Renal pelvis (tissue), 4 donors: ENCODE data around the gene C6orf15. TPM values are rescaled to one million over a fixed set of nuclear protein-coding genes. Genes with fewer than 3 reads are reported as not detected.

Source experiments
- DNase-seq: peaks from one replicate; pipeline ENCODE4 v3.0.0-alpha.2; 2013
- polyA plus RNA-seq, 3 donors: library from polyadenylated mRNA; unstranded; fragments of 120-200 nt; gene quantifications; one replicate each; pipeline ENCODE4 v1.2.1, GENCODE V29; 2013; ENCODE audit not compliant: insufficient read length in 3 of 3

The C6orf15 gene
- polyA plus RNA-seq, 3 donors: not detected

DNA sequence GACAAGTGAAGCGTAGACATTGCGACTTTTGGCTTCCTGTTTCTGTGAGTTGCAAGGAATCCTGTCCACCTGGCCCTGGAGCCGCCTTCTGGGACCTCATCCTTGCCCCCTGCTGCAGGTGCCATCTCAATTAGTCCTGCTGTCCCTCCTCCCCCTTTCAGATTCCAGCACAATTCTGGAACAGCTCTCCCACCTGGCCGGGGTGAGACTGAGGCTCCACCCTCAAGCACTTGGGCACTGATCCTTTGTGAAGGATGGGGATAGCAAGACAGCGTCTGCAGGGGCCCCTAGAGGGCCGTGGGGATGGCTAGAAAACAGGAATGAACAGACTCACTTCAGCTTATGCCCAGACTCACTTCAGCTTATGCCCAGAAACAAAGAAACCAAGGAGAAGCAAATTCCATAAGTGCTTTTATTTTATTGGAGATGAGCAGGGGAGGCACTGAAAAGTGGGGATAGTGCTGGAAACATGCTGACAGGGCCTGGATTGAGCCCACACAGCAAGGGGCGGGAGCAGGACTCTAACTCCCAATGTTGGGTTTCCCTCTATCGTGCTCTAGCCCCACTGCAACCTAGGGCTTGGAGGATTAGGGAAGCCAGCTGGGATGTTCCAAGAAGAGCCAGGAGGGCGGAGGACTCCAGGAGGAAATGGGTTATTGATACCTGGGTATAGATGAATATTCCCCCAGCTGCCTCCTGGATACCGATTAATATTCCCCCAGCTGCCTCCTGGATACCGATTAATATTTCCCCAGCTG is 1.4 kb downstream of the C6orf15 start:
- no peak for DNase-seq

DNA sequence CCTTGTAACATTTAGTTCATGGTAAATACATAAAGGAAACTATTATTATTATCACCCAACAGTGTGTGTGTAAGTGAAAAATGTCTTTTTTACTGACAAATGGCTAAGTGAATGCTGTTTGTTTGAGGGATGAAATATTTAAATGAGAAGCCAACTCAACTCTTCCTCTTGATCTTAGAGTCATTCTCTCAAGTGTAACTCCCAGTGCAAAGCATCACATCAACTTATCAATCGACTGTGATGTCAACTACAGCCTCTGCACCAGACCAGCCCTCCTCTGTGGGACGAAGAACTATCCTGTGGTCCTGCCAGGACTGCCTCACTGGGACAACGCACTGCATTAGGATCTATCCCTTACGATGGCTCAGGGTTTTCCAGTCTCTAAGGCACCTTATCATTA is 5.3 kb downstream of the C6orf15 start:
- DNase-seq: no peak

DNA sequence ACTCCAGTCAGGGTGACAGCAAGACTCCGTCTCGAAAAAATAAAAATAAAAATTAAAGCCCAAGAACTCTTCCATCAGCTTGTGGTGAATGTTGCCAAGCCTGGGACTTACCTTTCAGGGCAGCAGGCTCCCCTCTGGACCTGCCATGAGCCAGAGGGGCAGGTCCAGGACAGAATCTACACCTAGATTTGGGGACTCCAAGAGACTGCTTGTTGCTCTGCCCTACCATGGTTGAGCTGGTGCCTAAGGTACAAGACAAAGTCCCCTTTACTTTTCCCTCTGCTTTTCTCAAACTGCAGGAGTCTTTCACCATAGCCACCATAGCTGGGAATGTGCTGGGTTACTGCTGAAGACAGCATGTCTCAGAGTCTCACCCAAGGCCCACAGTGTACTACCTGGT is 9.2 kb downstream of the C6orf15 start:
- DNase-seq: no peak

DNA sequence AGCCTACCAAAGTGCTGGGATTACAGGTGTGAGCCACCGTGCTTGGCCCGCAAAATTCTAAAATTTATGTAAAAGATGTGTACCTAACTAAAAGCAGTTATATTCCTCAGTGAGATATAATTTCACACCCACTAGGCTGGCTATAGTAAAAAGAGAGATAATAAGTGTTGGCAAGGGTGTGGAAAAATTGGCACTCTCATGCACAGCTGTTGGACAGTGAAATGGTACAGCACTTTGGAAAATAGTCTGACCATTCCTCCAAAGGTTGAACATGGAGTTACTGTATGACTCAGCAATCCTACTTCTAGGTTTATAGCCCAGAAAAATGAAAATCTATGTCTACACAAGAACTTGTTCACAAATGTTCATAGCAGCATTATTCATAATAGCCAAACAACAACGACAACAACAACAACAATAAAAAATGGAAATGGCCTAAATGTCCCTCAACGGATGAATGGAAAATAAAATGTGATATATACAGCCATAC is 13.9 kb downstream of the C6orf15 start:
- DNase-seq: no peak

DNA sequence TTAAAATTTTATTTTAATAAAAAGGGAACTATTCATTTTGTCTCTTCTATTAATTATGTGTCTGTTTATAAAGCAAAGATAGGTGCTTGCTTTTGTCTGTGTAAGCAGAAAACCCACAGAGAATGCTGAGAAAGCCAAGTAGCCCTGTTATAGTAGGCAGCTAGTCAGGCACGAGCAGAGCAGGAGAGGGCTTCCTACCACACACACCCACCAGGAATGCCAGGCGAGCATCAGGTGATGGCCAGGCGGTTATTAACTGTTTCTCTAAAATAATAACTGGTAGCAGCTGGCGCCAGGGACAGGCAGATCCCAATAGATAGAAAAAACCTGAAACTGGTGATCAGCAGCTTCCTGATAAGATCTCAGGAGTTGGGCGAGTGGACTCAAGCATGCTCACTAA is 15.7 kb downstream of the C6orf15 start:
- DNase-seq: no peak

DNA sequence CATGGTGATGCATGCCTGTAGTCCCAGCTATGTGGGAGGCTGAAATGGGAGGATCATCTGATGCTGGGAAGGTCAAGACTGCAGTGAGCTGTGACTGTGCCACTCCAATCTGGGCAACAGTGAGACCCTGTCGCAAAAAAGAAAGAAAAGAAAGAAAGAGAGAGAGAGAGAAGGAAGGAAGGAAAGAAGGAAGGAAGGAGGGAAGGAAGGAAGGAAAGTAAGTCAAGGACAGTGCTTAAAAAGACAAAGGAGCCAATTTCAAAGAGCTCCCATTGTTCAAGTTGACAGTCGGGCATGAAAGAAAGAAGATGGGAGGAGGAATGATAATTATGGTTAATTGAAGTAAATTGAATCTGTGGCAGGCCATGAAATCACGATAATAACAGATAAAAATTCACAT is 16.2 kb downstream of the C6orf15 start:
- DNase-seq: no peak

DNA sequence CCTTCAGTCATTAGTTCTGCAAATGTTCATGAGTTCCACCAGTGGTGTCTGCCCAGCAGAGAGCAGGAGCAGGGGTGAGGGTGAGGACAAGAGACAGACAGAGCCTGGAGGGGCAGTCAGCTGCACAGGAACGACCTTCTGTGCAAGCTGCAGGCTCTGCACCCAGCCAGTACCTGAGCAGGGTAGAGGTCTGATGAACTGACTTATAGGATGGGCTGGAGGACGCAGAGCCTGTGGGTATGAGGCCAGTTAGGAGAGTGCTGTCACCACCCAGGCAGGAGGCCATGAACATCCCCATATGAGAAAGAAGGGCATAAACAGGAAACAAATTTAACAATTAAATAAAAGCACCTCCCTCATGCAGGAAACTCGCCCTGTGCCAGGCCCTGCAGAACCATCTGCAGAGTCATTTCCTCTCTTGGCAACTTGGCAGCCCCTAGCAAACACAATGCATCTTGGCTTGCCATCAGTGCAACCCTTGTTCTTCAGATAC is 17.9 kb downstream of the C6orf15 start:
- DNase-seq: no peak

DNA sequence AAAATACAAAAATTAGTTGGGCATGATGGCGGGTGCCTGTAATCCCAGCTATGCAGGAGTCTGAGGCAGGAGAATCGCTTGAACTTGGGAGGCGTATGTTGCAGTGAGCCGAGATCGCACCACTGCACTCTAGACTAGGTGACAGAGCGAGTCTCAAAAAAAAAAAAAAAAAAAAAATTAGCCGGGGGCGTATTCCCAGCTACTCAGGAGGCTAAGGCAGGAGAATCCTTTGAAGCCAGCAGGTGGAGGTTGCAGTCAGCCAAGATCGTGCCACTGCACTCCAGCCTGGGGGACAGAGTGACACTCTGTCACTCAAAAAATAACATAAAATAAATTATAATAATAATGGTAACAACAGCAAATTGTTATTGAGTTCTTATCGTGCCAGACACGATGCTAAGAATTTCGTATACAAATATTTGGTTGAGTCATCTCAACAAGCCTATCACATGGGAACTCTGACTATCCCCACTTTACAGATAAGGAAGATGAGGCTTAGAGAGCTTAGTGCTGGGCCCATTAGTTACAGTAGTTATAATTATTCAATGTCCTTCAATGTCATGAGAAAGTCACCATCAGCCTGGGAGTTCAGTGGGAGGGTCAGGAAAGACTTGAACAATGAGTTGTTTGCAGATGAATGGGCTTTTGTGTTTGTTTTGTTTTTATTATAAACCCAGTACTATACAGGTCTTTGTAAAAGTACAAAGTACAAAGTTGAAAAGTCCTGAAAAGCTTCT is 19.4 kb downstream of the C6orf15 start:
- DNase-seq: no peak

DNA sequence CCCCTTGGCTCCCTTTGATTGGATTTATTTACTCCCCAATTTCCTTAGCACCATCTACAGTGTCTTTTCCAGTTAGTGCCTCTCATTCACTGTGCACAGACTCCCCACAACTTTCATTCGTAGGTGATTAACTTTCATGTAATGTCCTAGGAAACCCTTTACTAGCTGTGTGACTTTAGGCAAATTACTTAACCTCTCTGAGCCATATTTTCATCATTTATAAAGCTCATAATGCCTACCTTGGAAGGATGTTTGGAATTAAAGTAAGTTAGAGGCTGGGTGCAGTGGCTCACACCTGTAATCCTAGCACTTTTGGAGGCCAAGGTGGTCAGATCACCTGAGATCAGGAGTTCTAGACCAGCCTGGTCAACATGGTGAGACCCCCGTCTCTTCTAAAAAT is 20.1 kb downstream of the C6orf15 start:
- no peak for DNase-seq

DNA sequence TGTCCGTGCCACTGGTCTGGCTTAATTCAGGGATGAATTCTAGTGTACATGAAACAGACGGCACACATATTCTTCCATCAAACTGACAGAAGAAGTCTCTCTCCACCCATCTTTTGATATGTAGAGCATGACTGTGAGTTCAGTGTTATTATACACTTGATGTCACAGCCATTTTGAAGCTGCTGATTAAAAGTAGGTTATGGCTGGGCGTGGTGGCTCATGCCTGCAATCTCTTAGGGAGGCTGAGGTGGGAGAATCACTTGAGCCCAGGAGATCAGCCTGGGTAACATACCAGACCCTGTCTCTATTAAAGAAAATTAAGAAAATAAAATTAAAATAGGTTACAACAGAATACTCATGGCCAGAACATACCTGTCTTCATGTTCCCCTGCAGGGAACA is 20.7 kb downstream of the C6orf15 start:
- no peak for DNase-seq

DNA sequence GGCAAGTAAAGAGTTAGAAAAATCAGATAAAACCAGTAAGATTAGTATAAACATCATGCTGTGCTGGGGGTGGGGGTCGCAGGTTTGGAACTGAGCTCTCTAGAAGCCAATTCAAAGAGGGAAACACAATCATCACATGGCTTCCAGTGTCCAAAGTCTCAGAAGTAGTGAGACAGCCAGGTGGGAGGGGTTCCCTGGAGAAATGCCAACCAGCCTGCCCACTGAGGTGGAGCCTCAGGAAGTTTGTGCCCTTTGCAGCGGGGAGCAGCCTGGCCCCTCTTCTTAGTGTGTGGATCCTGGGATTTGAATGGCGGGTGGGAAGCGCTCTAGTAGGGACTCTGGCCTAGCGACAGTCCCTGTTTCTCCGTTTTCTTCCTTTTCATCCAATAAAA is 21.4 kb downstream of the C6orf15 start:
- DNase-seq: no peak

DNA sequence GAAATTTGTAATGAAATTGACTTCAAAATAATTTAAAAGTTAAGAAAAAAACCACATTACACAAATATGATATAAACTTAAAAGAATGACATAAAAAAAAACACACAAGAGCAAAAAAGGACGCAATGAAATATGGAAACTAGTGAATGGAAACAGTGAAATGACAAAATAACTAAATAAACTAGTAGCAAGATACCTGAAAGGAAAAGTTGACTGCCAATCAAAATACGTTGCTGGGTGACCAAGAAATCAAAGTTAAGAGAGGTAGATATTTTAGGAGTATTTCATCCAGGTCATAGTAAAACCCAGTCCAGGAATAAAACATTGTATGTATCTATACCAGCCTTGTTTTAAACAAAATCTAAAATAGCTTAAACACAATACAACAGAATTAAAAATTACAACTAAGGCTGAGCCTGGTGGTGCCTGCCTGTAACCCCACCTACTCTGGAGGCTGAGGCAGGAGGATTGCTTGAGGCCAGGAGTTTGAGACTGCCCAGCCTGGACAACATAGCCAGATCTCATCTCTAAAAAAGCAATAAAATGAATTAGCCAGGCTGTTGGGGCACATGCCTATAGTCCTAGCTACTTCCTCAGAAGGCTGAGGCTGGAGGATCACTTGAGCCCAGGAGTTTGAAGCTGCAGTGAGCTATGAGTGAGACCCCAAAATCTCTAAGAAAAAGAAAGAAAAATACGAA is 22.0 kb downstream of the C6orf15 start:
- DNase-seq: no peak

DNA sequence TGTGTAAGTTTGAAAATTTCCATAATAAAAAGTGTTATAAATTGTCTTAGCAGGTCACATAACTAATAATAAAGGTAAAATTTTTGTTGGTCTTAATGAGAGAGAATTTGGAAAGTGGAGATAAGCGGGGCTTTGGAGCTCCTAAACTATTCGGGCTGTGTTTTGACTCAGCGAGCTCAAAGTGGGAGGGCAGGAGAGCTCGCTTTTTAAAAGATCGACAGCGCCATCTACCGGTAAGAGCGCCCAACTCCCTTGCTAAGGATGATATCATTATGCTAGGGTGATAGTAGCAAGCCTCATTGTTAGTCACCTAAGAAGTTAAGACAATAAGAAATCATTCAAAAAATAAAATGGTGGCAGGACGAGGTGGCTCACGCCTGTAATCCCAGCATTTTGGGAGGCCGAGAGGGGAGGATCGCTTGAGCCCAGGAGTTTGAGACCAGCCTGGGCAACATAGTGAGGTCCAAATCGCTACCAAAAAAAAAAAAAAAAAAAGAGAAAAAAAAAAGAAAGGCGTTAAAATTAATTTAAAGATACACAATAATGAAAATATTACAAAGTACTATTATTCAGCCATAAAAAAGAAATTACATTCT is 24.8 kb downstream of the C6orf15 start:
- peak; percentile 90 for DNase-seq

DNA sequence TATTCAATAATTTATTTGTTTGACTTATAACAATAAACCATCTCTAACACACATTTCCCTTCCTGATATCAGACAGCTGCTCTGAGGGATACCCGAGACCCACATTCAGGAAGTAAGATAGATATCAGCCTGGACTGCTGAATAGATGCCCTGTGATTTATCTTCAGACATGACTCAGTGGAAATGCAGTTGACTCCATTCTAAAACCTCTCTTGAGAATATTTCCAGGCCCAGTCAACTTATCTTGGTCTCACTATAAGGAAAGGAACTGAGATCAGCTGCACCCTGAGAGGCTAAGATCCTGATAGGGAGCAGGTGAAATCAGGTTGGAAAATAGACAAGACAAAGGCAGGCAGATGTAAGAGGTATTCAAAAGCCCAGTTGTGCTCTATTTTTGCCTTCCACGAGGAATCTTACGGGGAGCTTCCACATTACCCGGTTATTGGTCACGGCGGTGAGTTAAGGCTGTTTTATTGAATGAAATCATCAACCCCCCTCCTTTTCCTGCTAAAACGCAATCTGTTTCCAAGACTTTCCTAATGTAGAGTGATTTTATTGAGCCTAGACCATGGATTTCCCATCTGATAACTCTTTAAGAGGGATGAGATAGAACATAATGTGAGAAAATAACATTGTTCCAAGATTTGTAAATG is 25.5 kb downstream of the C6orf15 start:
- no peak for DNase-seq

DNA sequence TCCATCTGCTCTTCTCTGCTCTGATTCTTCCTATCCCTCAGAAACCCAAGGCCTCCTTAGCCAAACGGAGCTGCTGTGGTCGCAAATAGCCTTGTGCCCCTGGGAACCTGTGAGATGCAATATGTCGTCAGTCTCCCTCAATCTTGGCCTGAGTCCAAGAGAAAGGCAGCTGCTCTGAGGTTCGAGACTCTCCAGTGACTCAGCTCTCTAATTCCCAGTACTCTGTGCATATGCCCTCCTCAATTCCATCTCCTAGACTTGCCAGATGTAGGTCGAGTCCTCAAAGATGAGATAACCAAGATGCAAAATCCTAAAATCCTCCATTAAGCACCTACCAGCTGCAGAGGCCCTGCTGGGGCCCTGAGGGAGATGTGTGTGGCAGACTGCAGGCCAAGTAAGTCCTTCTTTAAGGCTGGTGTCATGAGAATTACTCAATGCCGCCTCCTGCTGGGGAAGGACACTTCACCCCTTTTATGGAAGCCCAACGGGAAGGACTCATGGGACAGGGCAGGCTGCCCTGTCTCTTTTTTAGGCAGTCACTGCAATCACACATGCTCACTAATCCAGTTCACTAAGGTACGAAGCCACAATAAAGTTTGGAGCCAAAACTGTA is 28.5 kb downstream of the C6orf15 start:
- DNase-seq: no peak

DNA sequence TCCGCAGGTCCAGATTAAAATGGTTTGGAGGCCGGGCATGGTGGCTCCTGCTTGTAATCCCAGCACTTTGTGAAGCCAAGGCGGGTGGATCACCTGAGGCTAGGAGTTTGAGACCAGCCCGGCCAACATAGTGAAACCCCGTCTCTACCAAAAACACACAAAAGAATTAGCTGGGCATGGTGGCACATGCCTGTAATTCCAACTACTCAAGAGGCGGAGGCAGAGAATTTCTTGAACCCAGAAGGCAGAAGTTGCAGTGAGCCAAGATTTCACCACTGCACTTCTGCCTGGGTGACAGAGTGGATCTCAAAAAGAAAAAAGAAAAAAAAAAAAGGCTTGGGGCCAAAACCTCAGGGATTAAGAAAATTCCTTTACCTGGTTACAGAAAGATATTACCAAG is 30.5 kb downstream of the C6orf15 start:
- DNase-seq: no peak

DNA sequence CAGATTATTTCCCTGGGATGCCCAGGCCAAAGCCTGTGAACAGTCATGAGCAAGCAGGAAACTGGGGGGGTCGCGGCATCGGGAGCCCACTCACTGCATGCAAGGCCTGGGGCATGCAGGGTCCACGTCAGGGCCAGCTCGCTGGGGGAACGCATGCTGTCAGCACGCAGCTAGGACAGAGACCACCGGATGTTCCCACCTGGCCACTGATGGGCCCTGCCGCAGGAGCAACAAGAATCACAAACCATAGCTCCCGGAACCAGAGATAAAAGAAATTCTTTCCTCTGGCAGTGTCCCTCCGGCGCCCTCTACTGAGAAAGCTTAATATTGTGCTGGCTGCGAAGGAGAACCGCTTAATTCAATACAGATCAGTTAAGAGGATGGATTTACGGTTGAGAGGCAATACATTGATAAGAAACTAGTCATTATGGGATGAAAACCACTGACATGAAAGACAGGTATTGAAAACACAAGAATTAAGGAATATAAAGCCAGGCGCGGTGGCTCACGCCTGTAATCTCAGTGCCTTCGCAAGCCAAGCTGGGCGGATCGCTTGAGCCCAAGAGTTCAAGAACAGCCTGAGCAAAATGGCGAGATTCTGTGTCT is 32.6 kb downstream of the C6orf15 start:
- DNase-seq: peak; percentile 66

DNA sequence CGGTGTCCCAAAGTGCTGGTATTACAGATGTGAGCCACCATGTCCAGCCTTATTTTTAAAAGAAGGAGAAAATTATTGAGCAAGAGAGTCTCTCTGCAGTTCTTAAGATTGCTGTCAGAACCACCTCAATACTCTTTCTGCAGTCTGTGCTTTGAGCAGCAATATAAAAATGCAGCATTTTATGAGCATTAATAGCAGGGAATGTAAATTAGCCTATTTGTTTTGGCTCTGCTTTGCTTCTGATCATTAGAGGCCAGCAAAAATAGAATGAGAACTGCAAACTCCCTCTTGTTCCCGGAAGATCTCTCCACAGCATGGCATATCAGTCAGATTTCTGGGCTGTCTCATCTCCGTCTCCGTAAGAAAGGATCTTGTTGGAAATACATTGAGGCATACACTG is 35.8 kb downstream of the C6orf15 start:
- no peak for DNase-seq

DNA sequence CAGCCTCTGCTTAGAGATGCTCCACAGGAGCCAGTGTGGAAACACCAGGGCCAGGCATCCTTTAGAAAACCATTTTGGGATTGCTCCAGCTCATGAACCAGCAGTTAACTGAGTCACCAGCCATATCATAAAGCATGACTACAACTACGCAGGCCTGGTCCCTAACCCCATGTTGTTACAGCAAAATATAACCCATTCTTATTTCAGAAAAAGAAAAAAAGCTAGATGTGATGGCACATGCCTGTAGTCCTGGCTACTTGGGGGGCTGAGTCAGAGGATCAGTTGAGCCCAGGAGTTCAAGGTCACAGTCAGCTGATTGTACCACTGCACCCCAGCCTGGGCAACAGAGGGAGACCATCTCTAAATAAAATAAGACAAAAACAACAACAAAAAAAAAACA is 36.8 kb downstream of the C6orf15 start:
- DNase-seq: no peak

DNA sequence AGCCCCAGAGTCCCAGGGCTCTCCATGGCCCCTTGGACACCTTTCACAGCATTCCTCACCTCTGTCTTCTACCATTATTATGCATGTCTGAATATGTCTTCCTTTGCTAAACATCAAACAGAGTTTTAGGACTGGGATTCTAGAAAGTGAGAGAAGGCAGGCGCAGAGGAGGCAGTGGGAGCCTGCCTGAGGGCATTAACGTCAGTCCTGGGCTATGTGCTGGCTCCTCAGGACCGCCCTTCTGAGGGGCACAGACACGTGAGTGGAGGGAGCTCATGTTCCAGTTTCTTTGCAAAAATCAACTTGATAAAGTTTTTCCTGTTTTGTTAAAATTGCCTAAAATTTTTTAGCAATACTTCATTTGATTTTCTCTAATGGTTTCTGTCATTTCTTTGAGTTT is 38.0 kb downstream of the C6orf15 start:
- DNase-seq: no peak

DNA sequence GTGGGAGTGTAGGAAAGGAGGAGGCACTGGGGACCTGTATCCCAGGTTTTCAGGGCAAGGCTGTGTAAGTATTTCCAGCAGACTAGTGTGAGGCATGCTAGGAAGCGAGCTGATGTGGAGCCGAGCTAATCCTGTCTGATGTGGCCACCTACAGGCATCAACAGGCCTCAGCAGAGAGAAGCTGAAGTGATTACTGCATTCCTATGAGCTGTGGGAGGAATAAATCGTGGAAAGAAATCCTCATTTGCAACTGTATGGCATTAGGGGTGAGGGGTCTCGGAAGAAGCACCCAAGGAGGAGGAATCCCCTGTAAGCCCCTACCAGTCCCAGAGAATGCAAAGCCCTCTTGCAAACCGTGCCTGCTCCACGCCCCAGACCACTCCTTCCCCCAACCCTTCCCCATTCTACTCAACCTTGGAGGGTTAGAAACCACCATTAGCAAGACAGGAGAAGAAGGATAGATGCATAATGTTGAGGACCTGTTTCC is 41.6 kb downstream of the C6orf15 start:
- DNase-seq: peak; percentile 71
